Transverse colon (tissue), 4 donors: ENCODE measurements around the gene ANXA9.

Experiments
- CTCF ChIP-seq, 5 experiments: fragments of 200-600 bp in 3 of 5; fragments of 450-650 bp in 2 of 5; sonication (generic) in 3 of 5; IDR thresholded peaks; 1 replicate in 2 of 5; 2 replicates in 3 of 5; pipeline ENCODE4 v1.5.1; 2016 to 2017; ENCODE audit warnings: antibody characterized with exemption in 5 of 5, inconsistent platforms in 3 of 5, mild to moderate bottlenecking in 2 of 5, moderate library complexity in 1 of 5
- EP300 ChIP-seq: sonication (generic); formaldehyde crosslinking; IDR thresholded peaks from one replicate; pipeline ENCODE4 v1.6.1; 2017; ENCODE audit warnings: antibody characterized with exemption, low read depth
- POLR2A ChIP-seq: fragments of 450-650 bp; IDR thresholded peaks from one replicate; pipeline ENCODE4 v1.6.1; 2016; ENCODE audit warnings: antibody characterized with exemption, mild to moderate bottlenecking, moderate library complexity
- POLR2AphosphoS5 ChIP-seq, 3 donors: sonication (generic); formaldehyde crosslinking; IDR thresholded peaks; one replicate each; pipeline ENCODE4 v1.6.1; 2016; ENCODE audit warnings: antibody characterized with exemption in 3 of 3

- no peak for TF ChIP-seq CTCF (IDR thresholded peaks at IDR 0.05)
- TF ChIP-seq POLR2A, result no peak
- TF ChIP-seq EP300, result no peak
- no peak for TF ChIP-seq POLR2AphosphoS5 (IDR thresholded peaks at IDR 0.05)
Measured at GRCh38 chr1:150957666-150958065, 24.4 kb upstream of the ANXA9 start.
